COR-L47 (cell line): Measurements from ENCODE around the gene PNKD.
"Not testable (repeated sequence)": the region's sequence is repeated elsewhere in the genome, so short reads cannot be mapped to it uniquely, and the experiment has no call there.

Experiments used
- DNase-seq: peaks from one replicate; lab custom pipeline; 2025; lab: John Stamatoyannopoulos, UW

PNKD gene

GRCh38 chr2:218272531-218273212, 2.4 kb downstream of the PNKD start:
- peak; percentile 77 for DNase-seq

GRCh38 chr2:218273214-218273907, 3.0 kb downstream of the PNKD start:
- not testable (repeated sequence) for DNase-seq

- DNase-seq = no peak
Measured at GRCh38 chr2:218273908-218274249, 3.6 kb downstream of the PNKD start.

GRCh38 chr2:218274586-218274985, 4.3 kb downstream of the PNKD start:
- no peak for DNase-seq

- DNase-seq = no peak
Measured at GRCh38 chr2:218275371-218276072, 5.2 kb downstream of the PNKD start.

GRCh38 chr2:218276986-218277755, 6.9 kb downstream of the PNKD start:
- no peak for DNase-seq

- DNase-seq = no peak
Measured at GRCh38 chr2:218277921-218278320, 7.6 kb downstream of the PNKD start.

GRCh38 chr2:218278531-218279360, 8.4 kb downstream of the PNKD start:
- DNase-seq = no peak

GRCh38 chr2:218280260-218280870, 10.0 kb downstream of the PNKD start:
- DNase-seq = no peak

- no peak for DNase-seq
Measured at GRCh38 chr2:218281449-218281848, 11.1 kb downstream of the PNKD start.

GRCh38 chr2:218282173-218282991, 12.1 kb downstream of the PNKD start:
- no peak for DNase-seq

GRCh38 chr2:218284106-218284811, 13.9 kb downstream of the PNKD start:
- DNase-seq = no peak

- no peak for DNase-seq
Measured at GRCh38 chr2:218285604-218286003, 15.3 kb downstream of the PNKD start.

- DNase-seq = no peak
Measured at GRCh38 chr2:218286570-218287459, 16.5 kb downstream of the PNKD start.

- no peak for DNase-seq
Measured at GRCh38 chr2:218289639-218290315, 19.5 kb downstream of the PNKD start.

- DNase-seq = no peak
Measured at GRCh38 chr2:218290316-218291261, 20.3 kb downstream of the PNKD start.
